K562 (cell line): Measurements from ENCODE around the gene TNFAIP6. TPM values are rescaled to one million over a fixed set of nuclear protein-coding genes. Genes with fewer than 3 reads are reported as not detected.

Source experiments
- ATAC-seq: fragments of 200-7000 bp; cut with Tn5 transposase; 3 replicates; pipeline ENCODE4 v1.9.1; 2020; ENCODE audit warnings: moderate library complexity
- BruUV-seq: library from RNA; stranded (reverse); fragments of 400-500 nt; replicated peaks from 2 replicates; lab custom pipeline; 2021; lab: Mats Ljungman, UMichigan
- CTCF ChIA-PET: fragments of 300-600 bp; formaldehyde crosslinking; extraction: SDS; loops from one replicate; lab custom pipeline; 2021; ENCODE audit warnings: low intra/inter-chr PET ratio; lab: Yijun Ruan, JAX
- POLR2A ChIA-PET: fragments of 300-600, 350-650 bp; sonication (Branson Sonifier 250); formaldehyde crosslinking; extraction: SDS; loops from one replicate; lab custom pipeline; 2021; ENCODE audit warnings: antibody characterized with exemption, inconsistent platforms; lab: Yijun Ruan, JAX
- DNase-seq, 4 experiments: peaks; one replicate each; pipeline versions ENCODE4 v3.0.0 to v3.0.0-alpha.2; 2011 to 2018; ENCODE audit warnings: low spot score in 3 of 4, mixed read lengths in 3 of 4; ENCODE audit errors: extremely low read depth in 1 of 4
- FAIRE-seq: peaks from 2 replicates; lab custom pipeline; 2011; peaks lifted over from hg19 to GRCh38; lab: Jason Lieb, UNC
- H2AFZ ChIP-seq: 2 replicates; pipeline ENCODE4 v1.6.0; 2011; ENCODE audit warnings: low read depth, low read length, control low read depth, inconsistent platforms
- H3K27ac ChIP-seq: fragments of 200-600 bp; 3 replicates; pipeline ENCODE4 v1.8.0; 2011; ENCODE audit warnings: low read depth, mild to moderate bottlenecking, control low read depth, inconsistent platforms, low read length, moderate library complexity, mixed read lengths; ENCODE audit errors: extremely low read depth
- H3K27me3 ChIP-seq, 2 experiments: fragments of 300-600 bp in 1 of 2; 2 replicates in 1 of 2; 3 replicates in 1 of 2; pipeline versions ENCODE4 v1.6.0 to v1.8.0; 2011; ENCODE audit warnings: inconsistent platforms in 2 of 2, low read length in 2 of 2, mild to moderate bottlenecking in 1 of 2, mixed read lengths in 1 of 2, moderate library complexity in 1 of 2; ENCODE audit not compliant: control insufficient read depth in 2 of 2, insufficient read depth in 2 of 2
- H3K36me3 ChIP-seq: fragments of 300-600 bp; 3 replicates; pipeline ENCODE4 v1.8.0; 2011; ENCODE audit warnings: mild to moderate bottlenecking, low read length, inconsistent platforms; ENCODE audit not compliant: control insufficient read depth, insufficient read depth
- H3K4me1 ChIP-seq, 2 experiments: fragments of 200-600 bp in 1 of 2; replicated peaks in 1 of 2; 2 replicates in 1 of 2; 3 replicates in 1 of 2; pipeline versions ENCODE4 v1.5.1 to v1.8.0; 2011; ENCODE audit warnings: inconsistent platforms in 2 of 2, low read length in 2 of 2, mild to moderate bottlenecking in 1 of 2, mixed read lengths in 1 of 2, moderate library complexity in 1 of 2; ENCODE audit not compliant: control insufficient read depth in 2 of 2, insufficient read depth in 2 of 2
- H3K4me2 ChIP-seq: 2 replicates; pipeline ENCODE4 v1.6.1; 2011; ENCODE audit warnings: low read length, control low read depth, inconsistent platforms, mixed read lengths; ENCODE audit not compliant: insufficient read depth
- H3K4me3 ChIP-seq: fragments of 200-600 bp; sonication (generic), shearing (Covaris generic); 2 replicates; pipeline ENCODE4 v1.5.1; 2016; ENCODE audit warnings: control low read depth, inconsistent platforms
- H3K79me2 ChIP-seq: fragments of 200-600 bp; 3 replicates; pipeline ENCODE4 v1.8.0; 2011; ENCODE audit warnings: low read length, inconsistent platforms; ENCODE audit not compliant: control insufficient read depth, insufficient read depth
- H3K9ac ChIP-seq, 2 experiments: 2 replicates each; pipeline versions ENCODE4 v1.6.0 to v1.6.1; 2011; ENCODE audit warnings: low read depth in 2 of 2, low read length in 2 of 2, control low read depth in 1 of 2, inconsistent platforms in 1 of 2, mild to moderate bottlenecking in 1 of 2, mixed read lengths in 1 of 2; ENCODE audit not compliant: insufficient read depth in 1 of 2
- H3K9me1 ChIP-seq: one replicate; pipeline ENCODE4 v1.6.0; 2011; ENCODE audit warnings: inconsistent platforms, mild to moderate bottlenecking, low read length, moderate library complexity; ENCODE audit not compliant: control insufficient read depth, insufficient read depth
- H3K9me3 ChIP-seq: replicated peaks from 2 replicates; pipeline ENCODE4 v1.5.1; 2011; ENCODE audit warnings: low read depth, low read length, inconsistent platforms; ENCODE audit not compliant: control insufficient read depth, insufficient read depth
- H4K20me1 ChIP-seq: replicated peaks from 2 replicates; pipeline ENCODE4 v1.6.1; 2011; ENCODE audit warnings: low read length, inconsistent platforms, mixed read lengths; ENCODE audit not compliant: control insufficient read depth, insufficient read depth
- CEBPG ChIP-seq, 3 experiments: fragments of 200-800 bp in 1 of 3; sonication (Bioruptor generic) in 1 of 3; sonication (generic) in 1 of 3; formaldehyde crosslinking in 1 of 3; IDR thresholded peaks in 2 of 3; conservative IDR thresholded peaks in 1 of 3; 2 replicates each; pipeline versions ENCODE4 v1.6.1 to v1.8.0; 2016 to 2022; ENCODE audit warnings: missing compliant biosample characterization in 2 of 3, missing genetic modification characterization in 2 of 3, mild to moderate bottlenecking in 1 of 3, missing genetic modification reagents in 1 of 3
- CREM ChIP-seq: IDR thresholded peaks from 2 replicates; pipeline ENCODE4 v1.6.1; 2014; ENCODE audit warnings: antibody characterized with exemption, low read depth
- DPF2 ChIP-seq: fragments of 450-650 bp; IDR thresholded peaks from 2 replicates; pipeline ENCODE4 v1.6.1; 2016
- MAFF ChIP-seq: IDR thresholded peaks from 2 replicates; pipeline ENCODE4 v1.6.1; 2012; ENCODE audit warnings: low read length, improper control_type of control experiment
- SP1 ChIP-seq: sonication (generic); formaldehyde crosslinking; IDR thresholded peaks from 2 replicates; pipeline ENCODE4 v1.8.1; 2022; ENCODE audit warnings: mild to moderate bottlenecking, missing genetic modification reagents
- TCFL5 ChIP-seq: fragments of 250-450 bp; sonication (Bioruptor Pico); conservative IDR thresholded peaks from 2 replicates; pipeline ENCODE4 v1.6.1; 2021; ENCODE audit warnings: mild to moderate bottlenecking, moderate library complexity, matching md5 sums
- ZNF133 ChIP-seq: fragments of 250-450 bp; sonication (Bioruptor Pico); IDR thresholded peaks from 2 replicates; pipeline ENCODE4 v1.4.0; 2020; ENCODE audit warnings: mild to moderate bottlenecking
- WGBS: fragments of 100-300 bp; shearing (Covaris generic); methylation state at CpG from one replicate; pipeline ENCODE4 v1.1.6; 2016; ENCODE audit warnings: low coverage, mixed read lengths; ENCODE audit not compliant: insufficient coverage; ENCODE audit errors: missing lambda C conversion rate; 5-methylcytosine and 5-hydroxymethylcytosine counted together
- in situ Hi-C: fragments of 300-500 bp; cut with MboI; formaldehyde crosslinking; loops from 4 replicates; pipeline ENCODE4 v1.15.0; 2018; ENCODE audit warnings: inconsistent platforms, mixed read lengths
- intact Hi-C: fragments of 100-400 bp; cut with micrococcal nuclease; formaldehyde crosslinking; loops from 2 replicates; pipeline ENCODE4 v1.14.2; 2022
- polyA plus RNA-seq, 8 experiments: library from polyadenylated mRNA; depleted of rRNA in 4 of 8; stranded (reverse) in 5 of 8; unstranded in 3 of 8; fragments of >200 nt; fragmentation: Nextera tagmentation in 2 of 8; fragmentation: Illumina TruSeq in 1 of 8; extraction: Ambion mirVana in 2 of 8; extraction: Trizol in 1 of 8; gene quantifications; 2 replicates each; pipeline versions ENCODE4 v1.2.1 to v1.2.3, GENCODE V29; 2011 to 2014; ENCODE audit warnings: inconsistent platforms in 1 of 8, missing spikeins in 1 of 8
- total RNA-seq, 7 experiments: library from RNA; depleted of rRNA in 6 of 7; stranded (reverse); fragments of >200 nt in 6 of 7; fragmentation: Illumina TruSeq in 2 of 7; extraction: Trizol in 2 of 7; gene quantifications; 2 replicates each; pipeline versions ENCODE4 v1.2.1 to v1.2.3, GENCODE V29; 2011 to 2021; ENCODE audit warnings: low replicate concordance in 1 of 7

TNFAIP6 gene
- total and polyA plus RNA-seq, 9 of the 15 experiments (the other 6 are each of a cell fraction or from before 2014, with no cell fraction given) = 0.07 to 0.28 (median 0.08) TPM; not detected in 6

GRCh38 chr2:151315381-151315903, 42.0 kb upstream of the TNFAIP6 start:
- H3K36me3 ChIP-seq = no peaks in the 10 kb centered on the region
- H3K9ac ChIP-seq = peak overlapping the region in 1 of 2 experiments; percentile 19; a peak in 1 of 4 replicates
- H3K27ac ChIP-seq = no peak overlapping the region
- no peaks in the 10 kb centered on the region for H3K9me1 ChIP-seq
- ChIA-PET POLR2A (interaction anchor here (0.6 to 0.9 kb wide), 2 partner anchors 9 to 659 kb away, joined by 3 to 4 read pairs; no protein-coding TSS in a partner anchor), CTCF (no interaction called here)
- H3K4me2 ChIP-seq = no peak overlapping the region; the same call in 1 of the 2 replicates
- peaks cover 0 to 8% of the 10 kb centered on the region in 2 experiments; a peak in 3 of 5 replicates for H3K4me1 ChIP-seq
- intact Hi-C loops (no loop called here), in situ Hi-C loops (no loop called here)
- H3K4me3 ChIP-seq = no peak overlapping the region
- ATAC-seq = peak; percentile 45
- H2AFZ ChIP-seq = peak overlapping the region; percentile 78
- H3K79me2 ChIP-seq = no peaks in the 10 kb centered on the region
- FAIRE-seq = no peak
- H4K20me1 ChIP-seq = no peaks in the 10 kb centered on the region
- no TSS peak for BruUV-seq
- TF ChIP-seq CREM (no peak), MAFF (no peak), TCFL5 (no peak), DPF2 (no peak), SP1 (CRISPR knock-in tag) (no peak)
- 19% methylated on average over 7 of the region's 7 CpGs for WGBS
- no peak for DNase-seq
- H3K27me3 ChIP-seq = peaks cover 0 to 11% of the 10 kb centered on the region in 2 experiments; a peak in 1 of 5 replicates
- H3K9me3 ChIP-seq = no peaks in the 10 kb centered on the region

- intact Hi-C loops (no loop called here), in situ Hi-C loops (no loop called here)
- TF ChIP-seq ZNF133 (no peak), CEBPG (CRISPR knock-in tag; IDR thresholded peaks at IDR 0.05) (no peak), CEBPG (tag; conservative IDR thresholded peaks at IDR 0.05 in 1 of 2, IDR thresholded peaks at IDR 0.05 in 1 of 2) (0 out of 4 replicates have a peak, but pooled peaks of 1 of the 2 experiments have one; percentile 13)
- CTCF ChIA-PET = no interaction called here
- Histone ChIP-seq H3K9me3 (no peaks in the 10 kb centered on the region), H3K36me3 (no peaks in the 10 kb centered on the region), H3K9me1 (no peaks in the 10 kb centered on the region), H3K4me1 (no peaks in the 10 kb centered on the region), H4K20me1 (no peaks in the 10 kb centered on the region), H3K27ac (no peak overlapping the region), H3K27me3 (peaks cover 0 to 2% of the 10 kb centered on the region in 2 experiments; a peak in 1 of 5 replicates), H2AFZ (0 out of 2 replicates have a peak overlapping the region, but pooled peaks have one; percentile 30), H3K4me2 (no peak overlapping the region), H3K9ac (no peak overlapping the region), H3K79me2 (no peaks in the 10 kb centered on the region), H3K4me3 (no peak overlapping the region)
- DNase-seq (no peak), FAIRE-seq (no peak), ATAC-seq (no peak)
- 20% methylated on average over 4 of the region's 4 CpGs for WGBS
- BruUV-seq = no TSS peak
- POLR2A ChIA-PET = no interaction called here
Observed at GRCh38 chr2:151325581-151326095, 31.8 kb upstream of the TNFAIP6 start.
